Heart left ventricle (tissue), 16 donors: ENCODE measurements around the gene COL24A1. TPM values are rescaled to one million over a fixed set of nuclear protein-coding genes. Genes with fewer than 3 reads are reported as not detected.

ENCODE experiments used
- ATAC-seq, 4 donors: fragments of 200-7000 bp; cut with Tn5 transposase; one replicate each; pipeline ENCODE4 v1.9.1; 2020 to 2022; ENCODE audit warnings: moderate library complexity in 4 of 4, mild to moderate bottlenecking in 3 of 4, moderate number of reproducible peaks in 1 of 4
- DNase-seq, 5 donors: peaks; one replicate each; pipeline ENCODE4 v3.0.0-alpha.2; 2020
- H3K27ac ChIP-seq, 12 donors: fragments of 200-600 bp; sonication (generic) in 4 of 12; one replicate each; pipeline versions ENCODE4 v1.5.0 to v1.8.0; 2016 to 2022; ENCODE audit warnings: mild to moderate bottlenecking in 2 of 12
- H3K27me3 ChIP-seq, 9 donors: fragments of 200-600 bp; sonication (generic) in 2 of 9; one replicate each; pipeline versions ENCODE4 v1.5.1 to v1.8.0; 2016 to 2022; ENCODE audit warnings: mild to moderate bottlenecking in 3 of 9
- H3K36me3 ChIP-seq, 9 donors: fragments of 200-600 bp; sonication (generic) in 2 of 9; one replicate each; pipeline versions ENCODE4 v1.5.0 to v1.8.0; 2018 to 2022; ENCODE audit warnings: mild to moderate bottlenecking in 2 of 9
- H3K4me1 ChIP-seq, 12 donors: fragments of 200-600 bp; sonication (generic) in 4 of 12; one replicate each; pipeline versions ENCODE4 v1.5.0 to v1.8.0; 2016 to 2022; ENCODE audit warnings: mild to moderate bottlenecking in 3 of 12
- H3K4me3 ChIP-seq, 12 donors: fragments of 200-600 bp; sonication (generic) in 4 of 12; one replicate each; pipeline versions ENCODE4 v1.5.0 to v1.8.0; 2017 to 2022; ENCODE audit warnings: mild to moderate bottlenecking in 9 of 12, moderate library complexity in 4 of 12
- H3K9me3 ChIP-seq, 12 donors: fragments of 200-600 bp; sonication (generic) in 4 of 12; one replicate each; pipeline versions ENCODE4 v1.5.0 to v1.8.0; 2016 to 2022; ENCODE audit warnings: mild to moderate bottlenecking in 1 of 12
- CTCF ChIP-seq, 12 donors: fragments of 200-600 bp; sonication (generic) in 4 of 12; IDR thresholded peaks; one replicate each; pipeline versions ENCODE4 v1.5.0 to v1.8.0; 2018 to 2022; ENCODE audit warnings: antibody characterized with exemption in 12 of 12, mild to moderate bottlenecking in 5 of 12
- POLR2A ChIP-seq, 2 donors: fragments of 450-650 bp; IDR thresholded peaks; one replicate each; pipeline ENCODE4 v1.6.1; 2017; ENCODE audit warnings: antibody characterized with exemption in 2 of 2, mild to moderate bottlenecking in 2 of 2, moderate library complexity in 2 of 2
- WGBS, 4 donors: extraction: QIAGEN DNeasy Blood & Tissue Kit in 2 of 4; methylation state at CpG; one replicate each; pipeline versions ENCODE4 v1.1.5 to v1.1.7; 2013 to 2018; 5-methylcytosine and 5-hydroxymethylcytosine counted together
- intact Hi-C, 10 donors: fragments of 100-400 bp; cut with DNase I; formaldehyde crosslinking; loops; one replicate each; pipeline versions ENCODE4 v1.11.1 to v1.14.2; 2022
- polyA plus RNA-seq, 2 donors: library from polyadenylated mRNA; stranded (reverse); fragments of 200-250 nt; gene quantifications; one replicate each; pipeline ENCODE4 v1.2.3, GENCODE V29; 2013
- total RNA-seq, 9 donors: library from RNA; depleted of rRNA in 2 of 9; stranded (reverse); fragments of >200 nt in 2 of 9; fragmentation: NEBNext Ultra II Directional in 3 of 9; extraction: Animal tissue kit (Norgen Biotek cat#: 25700) in 3 of 9; gene quantifications; one replicate each; pipeline versions ENCODE4 v1.1.0 to v1.2.4, GENCODE V29; 2016 to 2023
- donor health status: ischemic (EF 13 %, LVEDD 7.1; RV severe dilation, severe dysfunction).
- donor health status: healthy with polysubstance abuse.
- donor health status: DM: no; HTN: yes; CAD: no.
- donor health status: DM: no; HTN: no; CAD: no.
- donor health status: ischemic (EF 25% LVEDD 6.9; RV normal size, moderate dysfunction).
- donor health status: ischemic (EF 25% LVEDD 5.7; RV mildly dilated, moderate dysfunction).
- donor health status: healthy.
- donor health status: DM: yes; HTN: yes; CAD: no.
- donor health status: ischemic (EF 35%, LVEDD 5.7; RV mildly dilated, moderate dysfunction).
- donor health status: nonischemic (EF 11% LVEDD 7.7; RV severe dilation, severe dysfunction).
- donor health status: DM: yes; HTN: yes; CAD: no.
- donor health status: PGD.
- donor health status: ischemic (EF 29% LVEDD 5.4; RV normal size, mild dysfunction).
- donor health status: nonischemic (EF 23%, LVEDD 6.1; RV moderate dilation, normal function).

The COL24A1 gene
- total and polyA plus RNA-seq, 11 donors = 0.07 to 2.8 (median 0.40) TPM

- no peak for DNase-seq
- TF ChIP-seq POLR2A (IDR thresholded peaks at IDR 0.05) = no peak
- TF ChIP-seq CTCF (IDR thresholded peaks at IDR 0.05) = no peak
- no peak for ATAC-seq
- no peaks in the 10 kb centered on the region for H3K27me3 ChIP-seq
- intact Hi-C loops = no loop called here
- no peak overlapping the region for H3K4me3 ChIP-seq
- no peaks in the 10 kb centered on the region for H3K4me1 ChIP-seq
- no peaks in the 10 kb centered on the region for H3K36me3 ChIP-seq
- H3K9me3 ChIP-seq = no peaks in the 10 kb centered on the region
- no peak overlapping the region for H3K27ac ChIP-seq
These were observed 298.6 kb downstream of the COL24A1 start for GRCh38 chr1:85857991-85858390.

- intact Hi-C loops = no loop called here
- ATAC-seq (no peak), DNase-seq (no peak)
- TF ChIP-seq POLR2A (IDR thresholded peaks at IDR 0.05) = no peak
- TF ChIP-seq CTCF (IDR thresholded peaks at IDR 0.05) = peak in 1 of 12 donors; percentile 11
- Histone ChIP-seq H3K27ac (peak overlapping the region in 1 of 12 donors; percentile 33), H3K9me3 (no peaks in the 10 kb centered on the region), H3K4me3 (no peak overlapping the region), H3K36me3 (no peaks in the 10 kb centered on the region), H3K4me1 (no peaks in the 10 kb centered on the region), H3K27me3 (no peaks in the 10 kb centered on the region)
- 40 to 60% (median 47%) methylated on average over 2 of the region's 2 CpGs for WGBS, 4 donors
These were observed 306.3 kb downstream of the COL24A1 start for GRCh38 chr1:85850238-85850637.

GRCh38 chr1:85849660-85850059 is 306.9 kb downstream of the COL24A1 start:
- no peaks in the 10 kb centered on the region for H3K9me3 ChIP-seq
- no peak for DNase-seq
- intact Hi-C loops = no loop called here
- WGBS, 4 donors = 67 to 72% (median 69%) methylated on average over 4 of the region's 4 CpGs
- H3K4me1 ChIP-seq = no peaks in the 10 kb centered on the region
- ATAC-seq = no peak
- no peak for TF ChIP-seq CTCF (IDR thresholded peaks at IDR 0.05)
- TF ChIP-seq POLR2A (IDR thresholded peaks at IDR 0.05) = no peak
- peak overlapping the region in 2 of 12 donors; percentile 2 to 33 for H3K27ac ChIP-seq
- H3K4me3 ChIP-seq = no peak overlapping the region
- no peaks in the 10 kb centered on the region for H3K27me3 ChIP-seq
- no peaks in the 10 kb centered on the region for H3K36me3 ChIP-seq

GRCh38 chr1:85847356-85847755 is 309.2 kb downstream of the COL24A1 start:
- DNase-seq (no peak), ATAC-seq (no peak)
- 56 to 70% (median 63%) methylated on average over 2 of the region's 2 CpGs for WGBS, 4 donors
- H3K4me1 ChIP-seq = no peaks in the 10 kb centered on the region
- H3K36me3 ChIP-seq = no peaks in the 10 kb centered on the region
- no peak overlapping the region for H3K4me3 ChIP-seq
- H3K9me3 ChIP-seq = no peaks in the 10 kb centered on the region
- H3K27me3 ChIP-seq = no peaks in the 10 kb centered on the region
- TF ChIP-seq CTCF (IDR thresholded peaks at IDR 0.05) (no peak), POLR2A (IDR thresholded peaks at IDR 0.05) (no peak)
- no peak overlapping the region for H3K27ac ChIP-seq
- intact Hi-C loops = no loop called here
